K562 (cell line): ENCODE results near the gene TBX10. TPM values are rescaled to one million over a fixed set of nuclear protein-coding genes. Genes with fewer than 3 reads are reported as not detected.

Experiments used
- ASH1L ChIP-seq: fragments of 450-650 bp; IDR thresholded peaks from 2 replicates; pipeline ENCODE4 v1.6.1; 2018; ENCODE audit warnings: borderline replicate concordance, mild to moderate bottlenecking, low read depth; ENCODE audit not compliant: partially characterized antibody
- CTCF ChIP-seq, 3 experiments: IDR thresholded peaks in 2 of 3; conservative IDR thresholded peaks in 1 of 3; 2 replicates each; pipeline ENCODE4 v1.5.1; 2011 to 2012; ENCODE audit warnings: low read length in 3 of 3, mild to moderate bottlenecking in 3 of 3, control low read depth in 2 of 3, improper control_type of control experiment in 1 of 3, inconsistent platforms in 1 of 3, low read depth in 1 of 3, mixed read lengths in 1 of 3, moderate library complexity in 1 of 3; ENCODE audit not compliant: insufficient read depth in 2 of 3
- GABPA ChIP-seq: fragments of 200-800 bp; sonication (Bioruptor generic); conservative IDR thresholded peaks from 2 replicates; pipeline ENCODE4 v1.6.1; 2016; ENCODE audit warnings: low read depth, missing genetic modification characterization, missing compliant biosample characterization
- ID3 ChIP-seq, 2 experiments: fragments of 250-450 bp in 1 of 2; fragments of 450-650 bp in 1 of 2; sonication (Bioruptor Pico) in 1 of 2; IDR thresholded peaks; 2 replicates each; pipeline versions ENCODE4 v1.6.1 to v1.8.0; 2016 to 2021; ENCODE audit warnings: mild to moderate bottlenecking in 2 of 2, moderate library complexity in 2 of 2, missing compliant biosample characterization in 1 of 2, missing genetic modification characterization in 1 of 2
- NFXL1 ChIP-seq: fragments of 450-650 bp; formaldehyde crosslinking; IDR thresholded peaks from 2 replicates; pipeline ENCODE4 v1.4.0; 2021; ENCODE audit warnings: mild to moderate bottlenecking
- POLR2A ChIP-seq: fragments of 450-650 bp; conservative IDR thresholded peaks from 2 replicates; pipeline ENCODE4 v1.6.1; 2016
- SP1 ChIP-seq: sonication (generic); formaldehyde crosslinking; IDR thresholded peaks from 2 replicates; pipeline ENCODE4 v1.8.1; 2022; ENCODE audit warnings: mild to moderate bottlenecking, missing genetic modification reagents
- SRSF1 ChIP-seq: fragments of 200-400 bp; formaldehyde crosslinking; IDR thresholded peaks from 2 replicates; pipeline ENCODE4 v1.6.1; 2017; ENCODE audit warnings: mild to moderate bottlenecking, low read depth, low read length, moderate library complexity
- TBP ChIP-seq: optimal IDR thresholded peaks from 2 replicates; pipeline ENCODE3; 2011; ENCODE audit warnings: low read depth, low read length, improper control_type of control experiment
- TSHZ1 ChIP-seq: fragments of 250-450 bp; sonication (Bioruptor Pico); IDR thresholded peaks from 2 replicates; pipeline ENCODE4 v1.4.0; 2020; ENCODE audit warnings: mild to moderate bottlenecking, moderate library complexity
- XRCC3 ChIP-seq: fragments of 450-650 bp; IDR thresholded peaks from 2 replicates; pipeline ENCODE4 v1.6.1; 2017; ENCODE audit warnings: mild to moderate bottlenecking, moderate library complexity
- ZNF407 ChIP-seq: fragments of 450-650 bp; IDR thresholded peaks from 2 replicates; pipeline ENCODE4 v1.6.1; 2016; ENCODE audit warnings: low read depth
- polyA plus RNA-seq, 8 experiments: library from polyadenylated mRNA; depleted of rRNA in 4 of 8; stranded (reverse) in 5 of 8; unstranded in 3 of 8; fragments of >200 nt; fragmentation: Nextera tagmentation in 2 of 8; fragmentation: Illumina TruSeq in 1 of 8; extraction: Ambion mirVana in 2 of 8; extraction: Trizol in 1 of 8; gene quantifications; 2 replicates each; pipeline versions ENCODE4 v1.2.1 to v1.2.3, GENCODE V29; 2011 to 2014; ENCODE audit warnings: inconsistent platforms in 1 of 8, missing spikeins in 1 of 8
- total RNA-seq, 7 experiments: library from RNA; depleted of rRNA in 6 of 7; stranded (reverse); fragments of >200 nt in 6 of 7; fragmentation: Illumina TruSeq in 2 of 7; extraction: Trizol in 2 of 7; gene quantifications; 2 replicates each; pipeline versions ENCODE4 v1.2.1 to v1.2.3, GENCODE V29; 2011 to 2021; ENCODE audit warnings: low replicate concordance in 1 of 7

The TBX10 gene
- total and polyA plus RNA-seq, 9 of the 15 experiments (the other 6 are each of a cell fraction or from before 2014, with no cell fraction given) = not detected

- no peak for TF ChIP-seq TSHZ1 (CRISPR knock-in tag)
- TF ChIP-seq ID3 (CRISPR knock-in tag; IDR thresholded peaks at IDR 0.05) = no peak
- peak; percentile 24; the same call in 1 of the 2 replicates for TF ChIP-seq ID3 (tag; IDR thresholded peaks at IDR 0.05)
- no peak for TF ChIP-seq ASH1L
- peak; percentile 95 for TF ChIP-seq POLR2A
- peak; percentile 88 to 90 (median 89) for TF ChIP-seq CTCF (IDR thresholded peaks at IDR 0.05 in 2 of 3, conservative IDR thresholded peaks at IDR 0.05 in 1 of 3; ENCODE audit: insufficient read depth in 2 of 3, low read depth in 1 of 3, low read length in 3 of 3)
- TF ChIP-seq NFXL1 (CRISPR knock-in tag) = no peak
- TF ChIP-seq SRSF1 = no peak
- no peak for TF ChIP-seq XRCC3
- peak; percentile 97 for TF ChIP-seq TBP
- peak; percentile 74 for TF ChIP-seq SP1 (CRISPR knock-in tag)
- no peak for TF ChIP-seq ZNF407
- TF ChIP-seq GABPA (tag) = no peak
These were observed 56.0 kb downstream of the TBX10 start, which contains the start of gene GSTP1 (continued) for GRCh38 chr11:67583247-67584204.
